Choroid plexus epithelial cell (primary cell): ENCODE measurements around the gene SMARCE1.

Experiments used
- DNase-seq: peaks from one replicate; pipeline ENCODE4 v3.0.0-alpha.2; 2010; ENCODE audit warnings: low read depth
- H3K4me3 ChIP-seq: 2 replicates; pipeline ENCODE4 v1.5.1; 2011; ENCODE audit warnings: low read depth, mild to moderate bottlenecking, control low read depth, low read length, moderate library complexity
- CTCF ChIP-seq: conservative IDR thresholded peaks from 2 replicates; pipeline ENCODE4 v1.5.1; 2011; ENCODE audit warnings: low read depth, mild to moderate bottlenecking, control low read depth, inconsistent platforms, low read length, moderate library complexity

Gene SMARCE1

DNA sequence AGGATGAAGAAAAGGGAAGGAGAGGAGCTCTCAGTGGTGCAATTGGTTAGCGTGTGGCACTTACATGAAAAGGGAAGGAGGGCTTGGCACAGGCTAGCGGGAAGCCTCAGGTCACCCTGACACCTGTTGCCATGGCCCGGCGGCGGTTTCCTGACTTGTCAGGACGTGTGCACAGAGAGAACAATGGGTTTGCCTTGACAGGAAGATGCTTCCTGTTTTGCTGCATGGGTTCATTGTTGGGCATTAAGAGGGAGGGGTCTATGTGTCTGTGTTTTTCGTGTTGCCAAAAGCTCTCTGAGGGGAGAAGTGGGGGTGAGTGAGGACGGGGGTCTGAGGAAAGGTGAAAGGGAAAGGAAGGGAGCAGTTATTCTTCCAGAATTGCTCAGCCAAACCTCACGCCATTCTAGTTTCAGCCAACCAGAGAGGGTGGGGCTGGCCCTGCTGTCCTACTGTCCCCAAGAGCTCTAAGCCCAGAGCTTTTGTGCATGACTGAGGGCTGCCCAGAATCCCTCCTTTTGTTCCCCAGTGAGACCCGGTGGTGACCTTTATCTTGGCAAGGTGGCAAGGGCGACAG is 65.2 kb downstream of the SMARCE1 start:
- H3K4me3 ChIP-seq = no peak overlapping the region
- TF ChIP-seq CTCF = no peak
- DNase-seq = no peak

- TF ChIP-seq CTCF = no peak
- DNase-seq = no peak
- no peak overlapping the region for H3K4me3 ChIP-seq
These were observed 67.5 kb downstream of the SMARCE1 start for GRCh38 chr17:40580140-40580539.

GRCh38 chr17:40579471-40579870 is 68.1 kb downstream of the SMARCE1 start:
- no peak for TF ChIP-seq CTCF

DNA sequence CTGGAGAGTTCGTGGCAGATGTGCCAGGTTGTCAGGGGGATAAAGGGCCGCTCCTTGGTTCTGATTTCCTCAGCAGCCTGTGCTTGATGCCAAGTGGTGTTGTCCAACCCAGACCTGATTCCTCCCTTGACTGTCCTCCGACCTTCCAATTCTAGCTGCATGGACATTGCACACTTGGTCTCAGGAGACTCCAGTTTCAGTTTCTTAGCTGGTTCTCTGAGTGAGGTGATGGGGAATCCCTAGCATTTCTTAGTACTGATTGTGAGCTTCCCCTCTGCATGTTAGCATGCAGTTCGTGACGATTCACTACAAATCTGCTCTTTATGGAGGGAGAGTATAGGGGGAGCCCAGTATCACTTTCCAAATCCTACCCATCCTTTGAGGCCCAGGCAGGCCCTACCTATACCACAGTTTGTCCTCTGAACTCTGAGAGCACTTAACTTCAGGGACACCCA is 70.0 kb downstream of the SMARCE1 start:
- no peak for DNase-seq
- TF ChIP-seq CTCF = no peak
- H3K4me3 ChIP-seq = no peak overlapping the region

More at GRCh38 chr17:40579471-40579870, 68.1 kb downstream of the SMARCE1 start:
- H3K4me3 ChIP-seq = no peak overlapping the region
- DNase-seq = no peak

DNA sequence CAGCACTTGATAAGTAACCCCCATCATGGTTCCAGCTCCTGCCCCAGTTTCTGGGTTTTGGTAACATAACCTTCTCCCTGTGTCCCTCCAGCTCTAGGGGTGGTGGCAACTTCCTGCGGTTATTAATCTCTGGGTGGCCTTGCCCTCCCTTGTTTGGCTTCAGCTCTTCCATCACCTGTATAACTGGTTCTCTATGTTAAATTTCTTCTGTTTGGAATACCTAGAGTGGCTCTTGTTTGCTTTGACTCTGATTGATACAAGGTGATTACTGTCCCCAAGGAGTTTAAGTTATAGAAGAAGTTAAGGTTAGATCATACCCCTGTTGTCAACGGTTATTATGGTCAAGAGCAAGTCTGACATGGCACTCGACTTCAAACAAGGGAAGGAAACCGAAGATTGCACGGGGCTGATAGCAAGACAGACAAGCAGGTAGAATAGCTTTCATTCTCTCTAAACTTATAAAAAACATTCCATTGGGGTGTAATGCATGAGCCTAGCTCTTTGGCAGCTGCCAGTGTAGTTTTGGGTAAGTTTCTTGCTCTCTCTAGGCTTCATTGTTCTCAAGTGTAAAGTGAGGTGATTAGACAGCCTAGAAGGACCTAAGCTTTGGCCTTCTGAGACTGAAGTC is 71.4 kb downstream of the SMARCE1 start:
- TF ChIP-seq CTCF = no peak
- H3K4me3 ChIP-seq = no peak overlapping the region

More for the DNA sequence above, 71.4 kb downstream of the SMARCE1 start:
- DNase-seq = no peak
